Raji (cell line): Measurements from ENCODE around the gene ANKRD35.

Source experiments
- POLR2A ChIP-seq: IDR thresholded peaks from 2 replicates; pipeline ENCODE4 v1.6.1; 2011; ENCODE audit warnings: low read depth, low read length, control low read depth; ENCODE audit not compliant: insufficient read depth

The ANKRD35 gene

GRCh38 chr1:145845514-145846161 lies 40.0 kb downstream of the ANKRD35 start, which contains the start of gene NUDT17:
NUDT17 (plus strand) TSS chr1:145845630; CDS start chr1:145845641, 11 bp downstream.
- TF ChIP-seq POLR2A = peak; percentile 51

- peak; percentile 32 for TF ChIP-seq POLR2A
Observed at GRCh38 chr1:145845144-145845513, 40.5 kb downstream of the ANKRD35 start.

- no peak for TF ChIP-seq POLR2A
Observed at GRCh38 chr1:145843031-145843430, 42.6 kb downstream of the ANKRD35 start.

GRCh38 chr1:145837656-145838055 lies 48.0 kb downstream of the ANKRD35 start:
- TF ChIP-seq POLR2A = no peak

- no peak for TF ChIP-seq POLR2A
Observed at GRCh38 chr1:145828367-145829026, 57.2 kb downstream of the ANKRD35 start.

GRCh38 chr1:145827966-145828365 lies 57.7 kb downstream of the ANKRD35 start:
- no peak for TF ChIP-seq POLR2A

GRCh38 chr1:145826030-145826429 lies 59.6 kb downstream of the ANKRD35 start:
- TF ChIP-seq POLR2A = no peak

GRCh38 chr1:145824499-145824842 lies 61.2 kb downstream of the ANKRD35 start:
- no peak for TF ChIP-seq POLR2A

GRCh38 chr1:145823565-145824498 lies 61.8 kb downstream of the ANKRD35 start, which contains the start of the genes POLR3C and RNF115:
POLR3C (plus strand) TSS chr1:145824200; CDS start chr1:145825777, 1,577 bp downstream.
RNF115 (minus strand) TSS chr1:145824095; CDS start chr1:145823873, 222 bp downstream.
- TF ChIP-seq POLR2A = peak; percentile 76
